Measurements from ENCODE around the gene LBP. TPM values are rescaled to one million over a fixed set of nuclear protein-coding genes. Genes with fewer than 3 reads are reported as not detected.

The LBP gene
- total RNA-seq, 2 experiments from 2014 or later = not detected

GRCh38 chr20:38353316-38353715 lies 7.0 kb downstream of the LBP start:
- ATAC-seq = no peak
- CTCF ChIA-PET = interaction anchor here (0.7 to 1.0 kb wide), 3 partner anchors 65 to 174 kb away, joined by 3 read pairs; no protein-coding TSS in a partner anchor
- no peaks in the 10 kb centered on the region for H3K9me3 Mint-ChIP-seq (ENCODE audit: low read depth)

GRCh38 chr20:38354227-38354626 lies 7.9 kb downstream of the LBP start:
- H3K4me1 Mint-ChIP-seq = peaks cover 3% of the 10 kb centered on the region
- POLR2A ChIA-PET = interaction anchor here (0.8 kb wide), 1 partner anchor 26 kb away, joined by 5 read pairs; no protein-coding TSS in a partner anchor
- CTCF ChIA-PET = interaction anchor here (0.7 to 0.9 kb wide), 2 partner anchors 32 to 123 kb away, joined by 3 read pairs; no protein-coding TSS in a partner anchor
- H3K27ac Mint-ChIP-seq = no peak overlapping the region
- DNase-seq (no peak), ATAC-seq (no peak)
- H3K4me3 Mint-ChIP-seq = no peak overlapping the region
- no peaks in the 10 kb centered on the region for H3K36me3 Mint-ChIP-seq (ENCODE audit: low read depth)
- H3K27me3 Mint-ChIP-seq = no peaks in the 10 kb centered on the region
- no peaks in the 10 kb centered on the region for H3K9me3 Mint-ChIP-seq (ENCODE audit: low read depth)
- intact Hi-C loops (cut with DNase I, micrococcal nuclease) = no loop called here

More at GRCh38 chr20:38353316-38353715, 7.0 kb downstream of the LBP start:
- H3K27me3 Mint-ChIP-seq = no peaks in the 10 kb centered on the region
- POLR2A ChIA-PET = no interaction called here
- no peak overlapping the region for H3K4me3 Mint-ChIP-seq
- no peak for DNase-seq
- H3K36me3 Mint-ChIP-seq (ENCODE audit: low read depth) = no peaks in the 10 kb centered on the region
- peaks cover 3% of the 10 kb centered on the region for H3K4me1 Mint-ChIP-seq
- intact Hi-C loops (cut with DNase I, micrococcal nuclease) = no loop called here
- H3K27ac Mint-ChIP-seq = no peak overlapping the region

- Mint-ChIP-seq H3K27me3 (no peaks in the 10 kb centered on the region), H3K4me3 (no peak overlapping the region), H3K9me3 (ENCODE audit: low read depth) (no peaks in the 10 kb centered on the region), H3K36me3 (ENCODE audit: low read depth) (no peaks in the 10 kb centered on the region), H3K27ac (no peak overlapping the region), H3K4me1 (peaks cover 3% of the 10 kb centered on the region)
- CTCF ChIA-PET = interaction anchor here (0.6 to 0.7 kb wide), 2 partner anchors 79 to 135 kb away, joined by 4 read pairs; partner anchors contain the start of gene SNHG17
- POLR2A ChIA-PET = interaction anchor here (0.8 kb wide), 1 partner anchor 27 kb away, joined by 5 read pairs; no protein-coding TSS in a partner anchor
- ATAC-seq = no peak
- intact Hi-C loops (cut with DNase I, micrococcal nuclease) = loop anchor here in 1 of 2 experiments (1.0 kb wide), 1 partner anchor 791 kb away; no protein-coding TSS in a partner anchor
- no peak for DNase-seq
Observed at GRCh38 chr20:38355161-38356012, 9.1 kb downstream of the LBP start.

- H3K27me3 Mint-ChIP-seq = no peaks in the 10 kb centered on the region
- no peaks in the 10 kb centered on the region for H3K36me3 Mint-ChIP-seq (ENCODE audit: low read depth)
- ChIA-PET POLR2A (no interaction called here), CTCF (interaction anchor here (0.6 kb wide), 1 partner anchor 135 kb away, joined by 3 read pairs; no protein-coding TSS in a partner anchor)
- no peak overlapping the region for H3K27ac Mint-ChIP-seq
- ATAC-seq (no peak), DNase-seq (peak; percentile 10)
- H3K4me3 Mint-ChIP-seq = no peak overlapping the region
- no peaks in the 10 kb centered on the region for H3K9me3 Mint-ChIP-seq (ENCODE audit: low read depth)
- H3K4me1 Mint-ChIP-seq = peaks cover 3% of the 10 kb centered on the region
- intact Hi-C loops (cut with DNase I, micrococcal nuclease) = no loop called here
Observed at GRCh38 chr20:38357653-38358207, 11.4 kb downstream of the LBP start.

GRCh38 chr20:38358556-38358955 lies 12.3 kb downstream of the LBP start:
- no peaks in the 10 kb centered on the region for H3K27me3 Mint-ChIP-seq
- peaks cover 3% of the 10 kb centered on the region for H3K4me1 Mint-ChIP-seq
- no peaks in the 10 kb centered on the region for H3K36me3 Mint-ChIP-seq (ENCODE audit: low read depth)
- ChIA-PET POLR2A (no interaction called here), CTCF (no interaction called here)
- no peaks in the 10 kb centered on the region for H3K9me3 Mint-ChIP-seq (ENCODE audit: low read depth)
- no peak overlapping the region for H3K27ac Mint-ChIP-seq
- no peak overlapping the region for H3K4me3 Mint-ChIP-seq
- intact Hi-C loops (cut with DNase I, micrococcal nuclease) = no loop called here
- no peak for DNase-seq
- no peak for ATAC-seq

GRCh38 chr20:38363004-38363747 lies 16.9 kb downstream of the LBP start:
- intact Hi-C loops (cut with DNase I, micrococcal nuclease) = no loop called here
- peaks cover 2% of the 10 kb centered on the region for H3K27me3 Mint-ChIP-seq
- no peaks in the 10 kb centered on the region for H3K36me3 Mint-ChIP-seq (ENCODE audit: low read depth)
- no peak overlapping the region for H3K27ac Mint-ChIP-seq
- POLR2A ChIA-PET = no interaction called here
- ATAC-seq (no peak), DNase-seq (no peak)
- no peaks in the 10 kb centered on the region for H3K4me1 Mint-ChIP-seq
- no peaks in the 10 kb centered on the region for H3K9me3 Mint-ChIP-seq (ENCODE audit: low read depth)
- no peak overlapping the region for H3K4me3 Mint-ChIP-seq
- CTCF ChIA-PET = no interaction called here

GRCh38 chr20:38369389-38369788 lies 23.1 kb downstream of the LBP start:
- no peaks in the 10 kb centered on the region for H3K9me3 Mint-ChIP-seq (ENCODE audit: low read depth)
- H3K27me3 Mint-ChIP-seq = peaks cover 2% of the 10 kb centered on the region
- intact Hi-C loops (cut with DNase I, micrococcal nuclease) = no loop called here
- DNase-seq = no peak
- CTCF ChIA-PET = interaction anchor here (0.7 to 0.8 kb wide), 2 partner anchors 13 to 68 kb away, joined by 3 read pairs; no protein-coding TSS in a partner anchor
- ATAC-seq = no peak
- H3K4me1 Mint-ChIP-seq = no peaks in the 10 kb centered on the region
- POLR2A ChIA-PET = no interaction called here
- H3K4me3 Mint-ChIP-seq = no peak overlapping the region
- H3K27ac Mint-ChIP-seq = no peak overlapping the region
- no peaks in the 10 kb centered on the region for H3K36me3 Mint-ChIP-seq (ENCODE audit: low read depth)

- Mint-ChIP-seq H3K27me3 (no peaks in the 10 kb centered on the region), H3K36me3 (ENCODE audit: low read depth) (no peaks in the 10 kb centered on the region), H3K4me1 (no peaks in the 10 kb centered on the region), H3K9me3 (ENCODE audit: low read depth) (no peaks in the 10 kb centered on the region), H3K4me3 (no peak overlapping the region), H3K27ac (no peak overlapping the region)
- POLR2A ChIA-PET = no interaction called here
- ATAC-seq = no peak
- no peak for DNase-seq
- CTCF ChIA-PET = no interaction called here
- intact Hi-C loops (cut with DNase I, micrococcal nuclease) = no loop called here
Observed at GRCh38 chr20:38372806-38373205, 26.5 kb downstream of the LBP start.

GRCh38 chr20:38373231-38373867 lies 27.1 kb downstream of the LBP start:
- H3K9me3 Mint-ChIP-seq (ENCODE audit: low read depth) = no peaks in the 10 kb centered on the region
- no peaks in the 10 kb centered on the region for H3K36me3 Mint-ChIP-seq (ENCODE audit: low read depth)
- intact Hi-C loops (cut with DNase I, micrococcal nuclease) = no loop called here
- H3K27me3 Mint-ChIP-seq = no peaks in the 10 kb centered on the region
- H3K4me1 Mint-ChIP-seq = no peaks in the 10 kb centered on the region
- DNase-seq (no peak), ATAC-seq (no peak)
- ChIA-PET CTCF (interaction anchor here (0.7 kb wide), 1 partner anchor 71 kb away, joined by 3 read pairs; no protein-coding TSS in a partner anchor), POLR2A (no interaction called here)
- H3K4me3 Mint-ChIP-seq = no peak overlapping the region
- H3K27ac Mint-ChIP-seq = no peak overlapping the region

GRCh38 chr20:38373898-38374297 lies 27.6 kb downstream of the LBP start:
- POLR2A ChIA-PET = no interaction called here
- ATAC-seq (no peak), DNase-seq (no peak)
- no peak overlapping the region for H3K27ac Mint-ChIP-seq
- H3K9me3 Mint-ChIP-seq (ENCODE audit: low read depth) = no peaks in the 10 kb centered on the region
- no peak overlapping the region for H3K4me3 Mint-ChIP-seq
- H3K4me1 Mint-ChIP-seq = no peaks in the 10 kb centered on the region
- CTCF ChIA-PET = interaction anchor here (0.6 to 0.7 kb wide), 2 partner anchors 72 to 117 kb away, joined by 3 read pairs; no protein-coding TSS in a partner anchor
- no peaks in the 10 kb centered on the region for H3K36me3 Mint-ChIP-seq (ENCODE audit: low read depth)
- intact Hi-C loops (cut with DNase I, micrococcal nuclease) = no loop called here
- no peaks in the 10 kb centered on the region for H3K27me3 Mint-ChIP-seq

GRCh38 chr20:38377039-38377685 lies 30.9 kb downstream of the LBP start:
- ChIA-PET CTCF (no interaction called here), POLR2A (no interaction called here)
- H3K4me3 Mint-ChIP-seq = no peak overlapping the region
- DNase-seq (no peak), ATAC-seq (no peak)
- no peaks in the 10 kb centered on the region for H3K9me3 Mint-ChIP-seq (ENCODE audit: low read depth)
- H3K36me3 Mint-ChIP-seq (ENCODE audit: low read depth) = no peaks in the 10 kb centered on the region
- intact Hi-C loops (cut with DNase I, micrococcal nuclease) = no loop called here
- no peaks in the 10 kb centered on the region for H3K4me1 Mint-ChIP-seq
- no peak overlapping the region for H3K27ac Mint-ChIP-seq
- H3K27me3 Mint-ChIP-seq = peaks cover 2% of the 10 kb centered on the region
